Measurements from ENCODE around the gene EME1.

DNA sequence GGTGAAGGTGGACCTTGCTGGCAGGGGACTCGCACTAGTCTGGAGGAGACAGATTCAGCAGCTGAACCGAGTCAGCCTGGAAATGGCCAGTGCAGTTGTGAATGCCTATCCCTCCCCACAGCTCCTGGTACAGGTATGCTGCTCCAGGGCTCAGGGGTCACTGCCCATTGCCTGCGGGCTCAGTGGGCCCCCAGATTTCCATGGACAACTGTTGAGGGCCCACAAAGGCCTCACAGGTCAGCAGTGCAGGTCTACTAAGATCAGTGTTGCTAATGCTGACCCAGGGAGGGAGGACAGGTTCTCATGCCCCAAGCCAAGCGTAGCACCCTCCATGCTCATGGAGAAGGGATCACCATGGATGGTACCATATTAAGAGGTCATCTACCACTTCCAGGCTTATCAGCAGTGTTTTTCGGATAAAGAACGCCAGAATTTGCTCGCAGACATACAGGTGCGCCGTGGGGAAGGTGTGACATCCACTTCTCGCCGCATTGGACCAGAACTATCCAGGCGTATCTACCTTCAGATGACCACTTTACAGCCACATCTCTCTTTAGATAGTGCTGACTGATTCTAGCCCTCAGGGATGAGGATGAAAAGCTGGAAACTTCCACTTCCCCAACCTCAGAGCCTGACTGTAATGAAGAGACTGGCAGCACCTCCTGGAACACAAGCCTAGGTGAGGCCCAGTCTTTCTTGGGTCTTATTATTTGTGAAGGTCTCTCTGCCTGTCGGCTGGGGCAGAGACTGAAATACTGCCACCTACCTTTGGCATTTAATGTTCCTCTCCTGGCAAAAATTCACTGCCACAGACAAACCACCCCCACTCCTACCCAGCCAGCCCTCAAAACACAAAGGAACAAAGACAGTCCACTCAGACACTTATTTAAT, 7.6 kb downstream of the EME1 start:
- TF ChIP-seq POLR2A (IDR thresholded peaks at IDR 0.05; ENCODE audit: low read depth, low read length) (peak; percentile 34), POLR2AphosphoS5 (IDR thresholded peaks at IDR 0.05; ENCODE audit: low read depth, low read length) (peak; percentile 78), TAF1 (IDR thresholded peaks at IDR 0.05; ENCODE audit: low read depth, low read length) (no peak), SPI1 (IDR thresholded peaks at IDR 0.05; ENCODE audit: low read depth, low read length) (no peak), POU2F2 (IDR thresholded peaks at IDR 0.05; ENCODE audit: low read depth, low read length) (0 out of 2 replicates have a peak, but pooled peaks have one; percentile 7), PAX5 (IDR thresholded peaks at IDR 0.05; ENCODE audit: insufficient read depth, low read length, severe bottlenecking) (no peak)
